Omental fat pad (tissue), 4 donors: ENCODE data around the gene PRKAG2. TPM values are rescaled to one million over a fixed set of nuclear protein-coding genes. Genes with fewer than 3 reads are reported as not detected.

Experiments used
- ATAC-seq: fragments of 150-250 bp; one replicate; pipeline ENCODE4 v1.9.1; 2016; ENCODE audit warnings: mild to moderate bottlenecking, moderate library complexity; ENCODE audit not compliant: low FRiP score
- DNase-seq: peaks from one replicate; pipeline ENCODE4 v3.0.0-alpha.2; 2019; ENCODE audit warnings: low spot score
- CTCF ChIP-seq, 3 donors: fragments of 450-650 bp; IDR thresholded peaks; one replicate each; pipeline ENCODE4 v1.5.1; 2016 to 2017; ENCODE audit warnings: antibody characterized with exemption in 3 of 3, mild to moderate bottlenecking in 3 of 3, moderate library complexity in 2 of 3
- total RNA-seq, 4 donors: library from RNA; depleted of rRNA; stranded (reverse); fragments of >200 nt; gene quantifications; one replicate each; pipeline ENCODE4 v1.1.0, GENCODE V29; 2016

Gene PRKAG2
- total RNA-seq, 4 donors from 2014 or later = 31.6 to 49.5 (median 36.9) TPM

DNA sequence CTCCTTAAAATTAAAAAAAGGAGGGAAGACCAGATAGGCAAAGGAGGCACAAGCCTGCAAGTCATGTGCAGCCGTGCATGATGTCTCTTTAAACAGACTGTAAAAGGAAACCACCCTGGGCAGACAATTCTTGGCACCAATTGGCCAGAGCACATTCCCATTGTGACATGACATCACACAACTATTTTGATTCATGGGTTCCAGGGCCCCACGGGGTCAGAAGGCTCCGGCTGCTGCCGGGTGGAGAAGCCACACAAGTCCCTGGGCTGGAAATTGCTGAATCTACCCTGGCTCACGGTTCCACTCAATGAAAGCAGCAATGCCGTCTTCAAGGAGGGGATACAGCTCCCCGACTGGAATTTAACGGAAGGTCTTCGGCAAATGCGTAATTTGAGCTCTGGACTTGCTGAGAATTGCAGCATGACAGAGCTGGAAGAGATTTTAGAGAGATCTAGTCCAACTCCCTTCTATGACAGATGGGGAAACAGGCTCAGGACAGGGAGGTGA, 140.5 kb downstream of the PRKAG2 start:
- ATAC-seq = peak; percentile 79
- no peak for TF ChIP-seq CTCF (IDR thresholded peaks at IDR 0.05)
- no peak for DNase-seq

- no peak for TF ChIP-seq CTCF (IDR thresholded peaks at IDR 0.05)
- no peak for DNase-seq
- no peak for ATAC-seq
Observed at GRCh38 chr7:151735851-151736402, 141.0 kb downstream of the PRKAG2 start.

DNA sequence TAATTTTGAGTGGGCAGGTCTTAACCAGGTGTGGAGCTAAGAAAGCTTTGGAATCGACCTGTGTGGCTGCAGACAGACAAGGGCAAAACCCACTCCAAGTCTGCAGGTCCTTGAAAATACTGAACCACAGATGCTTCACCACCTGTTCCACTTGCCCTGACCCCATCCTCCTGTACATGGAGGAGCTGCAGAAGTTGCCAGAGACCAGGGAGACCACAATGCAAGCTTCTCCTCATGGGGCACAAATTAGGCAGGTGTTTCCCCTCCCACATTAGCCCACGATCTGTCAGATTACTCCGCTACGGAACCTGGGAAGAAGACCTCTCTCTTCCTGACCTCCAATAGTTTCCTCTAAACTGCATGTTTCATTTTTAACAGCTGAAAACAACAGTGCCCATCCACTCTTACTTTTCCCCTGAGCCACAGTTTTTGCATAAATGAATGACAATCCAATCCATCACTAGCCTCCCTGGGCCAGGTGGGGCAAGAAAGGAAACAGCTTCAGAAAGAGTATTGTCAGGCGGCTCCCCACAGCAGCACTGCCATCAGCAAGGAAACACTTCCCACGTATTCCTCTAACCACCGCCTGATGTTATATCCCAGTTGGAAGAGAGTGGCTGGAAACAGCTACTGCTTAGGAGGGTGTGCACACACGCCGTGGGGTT, 141.6 kb downstream of the PRKAG2 start:
- no peak for TF ChIP-seq CTCF (IDR thresholded peaks at IDR 0.05)
- no peak for ATAC-seq
- DNase-seq = no peak

DNA sequence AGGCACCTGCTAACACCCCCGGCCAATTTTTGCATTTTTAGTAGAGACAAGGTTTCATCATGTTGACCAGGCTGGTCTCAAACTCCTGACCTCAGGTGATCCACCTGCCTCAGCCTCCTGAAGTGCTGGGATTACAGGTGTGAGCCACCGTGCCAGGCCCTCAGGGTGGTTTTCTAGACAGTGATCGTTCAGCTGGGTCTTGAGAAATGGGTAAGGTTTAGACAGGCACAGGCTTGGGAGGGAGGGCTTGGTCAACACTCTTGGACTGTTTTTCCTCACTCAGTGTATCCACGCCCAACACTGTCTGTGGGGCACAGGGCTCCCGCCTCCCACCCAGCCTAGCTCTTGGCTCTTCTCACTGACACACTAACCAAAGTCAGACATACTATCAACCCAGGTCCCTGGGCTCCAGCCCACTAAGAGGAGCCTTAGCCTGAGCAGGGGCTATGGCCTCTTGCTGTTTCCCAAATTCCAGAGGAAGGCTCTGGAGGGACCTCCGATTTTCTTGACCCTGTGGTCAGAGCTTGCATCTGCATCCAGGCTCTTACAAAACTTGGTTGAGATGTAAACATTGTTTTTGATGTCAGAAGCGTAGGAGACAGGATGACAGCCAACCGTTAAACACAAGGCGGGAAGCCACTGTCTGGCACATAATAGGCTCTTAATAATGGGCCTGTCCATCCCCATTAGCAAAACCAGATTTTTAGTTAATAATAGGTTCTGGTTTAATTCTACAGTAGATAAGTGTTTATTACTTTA, 143.9 kb downstream of the PRKAG2 start:
- TF ChIP-seq CTCF (IDR thresholded peaks at IDR 0.05) = no peak
- ATAC-seq (no peak), DNase-seq (no peak)

GRCh38 chr7:151732292-151732691, 144.6 kb downstream of the PRKAG2 start:
- ATAC-seq = no peak
- DNase-seq = no peak
- TF ChIP-seq CTCF (IDR thresholded peaks at IDR 0.05) = no peak

DNA sequence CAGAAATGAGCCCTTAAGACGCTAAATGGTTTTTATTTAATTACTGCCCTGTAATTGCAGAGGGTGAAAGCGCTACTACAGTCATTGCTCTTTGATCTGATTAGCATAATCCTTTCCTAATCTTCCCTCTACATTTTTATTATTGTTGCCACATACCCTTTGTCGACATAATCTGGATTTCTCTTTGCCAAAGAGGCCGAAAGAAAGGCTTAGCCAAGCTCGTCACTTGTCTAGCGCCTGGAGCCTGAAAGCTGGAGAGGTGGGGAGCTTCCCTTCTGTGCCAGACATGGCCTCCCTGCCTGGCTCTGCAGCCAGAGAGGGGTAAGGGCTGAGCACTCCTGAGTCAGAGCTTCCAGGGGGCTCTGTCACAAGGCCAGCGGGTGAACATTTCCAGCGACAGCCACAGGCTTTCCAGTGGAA, 145.9 kb downstream of the PRKAG2 start:
- no peak for TF ChIP-seq CTCF (IDR thresholded peaks at IDR 0.05)
- DNase-seq (no peak), ATAC-seq (no peak)
